GM21528 (cell line): ENCODE results near the gene AGAP5.
"Not testable (repeated sequence)": the region's sequence is repeated elsewhere in the genome, so short reads cannot be mapped to it uniquely, and the experiment has no call there.

Source experiments
- ATAC-seq: cut with Tn5 transposase; IDR thresholded peaks from one replicate; pipeline ENCODE4 v1.9.1; 2021; ENCODE audit warnings: mild to moderate bottlenecking, moderate library complexity; ENCODE audit not compliant: unreplicated experiment, low FRiP score

AGAP5 gene

DNA sequence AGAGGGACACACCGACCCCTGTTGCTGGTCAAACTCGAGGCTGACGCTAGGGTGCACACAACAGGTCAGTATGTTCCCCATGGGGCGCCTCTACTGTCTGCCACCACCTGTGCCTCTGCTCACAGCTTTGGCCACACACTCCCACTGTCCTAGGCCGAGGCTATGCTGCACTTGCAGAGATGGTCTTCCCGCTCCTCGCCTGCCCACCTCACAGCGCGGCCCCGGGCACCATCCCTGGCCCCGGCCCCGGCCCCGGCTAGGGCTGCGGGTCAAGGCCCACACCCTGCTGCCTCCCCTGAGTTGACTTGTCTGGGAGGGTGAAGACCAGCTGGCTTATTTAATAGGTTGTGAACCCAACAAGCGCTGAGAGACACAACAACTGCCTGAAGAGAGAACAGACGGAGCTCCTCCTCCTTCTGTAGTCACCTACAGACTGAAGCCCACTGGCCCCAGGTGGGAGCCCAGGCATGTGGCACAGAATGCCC is at the start of gene AGAP5:
Gene AGAP5, minus strand, starts transcription at position 435 of the 485 bp plus-strand sequence. Its CDS starts 354 bp downstream, at position 81.
- not testable (repeated sequence) for ATAC-seq

DNA sequence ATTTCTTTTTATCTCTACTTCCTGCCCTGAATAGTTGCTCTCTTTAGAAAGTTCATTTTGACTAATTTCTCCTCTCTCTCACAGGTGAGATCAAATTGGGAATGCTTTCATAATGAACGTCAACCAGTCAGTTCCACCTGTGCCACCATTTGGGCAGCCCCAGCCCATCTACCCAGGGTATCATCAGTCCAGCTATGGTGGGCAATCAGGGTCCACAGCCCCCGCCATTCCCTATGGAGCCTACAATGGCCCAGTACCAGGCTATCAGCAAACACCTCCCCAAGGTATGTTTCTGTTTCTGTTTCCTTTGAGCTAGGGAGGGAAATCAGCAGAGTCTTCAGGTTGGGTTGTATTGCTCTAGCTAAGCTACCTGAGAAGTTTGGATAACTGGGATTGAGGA is 48.8 kb upstream of the AGAP5 start:
- no peak for ATAC-seq

DNA sequence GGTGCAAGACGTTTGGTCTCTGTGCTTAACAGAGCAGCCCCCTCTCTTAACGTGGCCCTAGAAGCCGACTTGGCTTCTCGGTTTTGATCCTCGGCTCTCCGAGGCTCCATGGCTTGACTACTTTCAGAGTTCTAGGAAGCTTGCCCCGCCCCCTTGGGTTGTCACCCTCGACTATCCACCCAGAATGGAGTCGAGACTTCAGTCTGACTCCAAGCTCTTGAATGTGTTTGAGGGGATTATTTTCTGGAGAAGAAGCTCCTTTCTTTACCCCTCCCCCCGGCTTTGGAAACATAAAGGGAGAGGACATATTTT is 46.7 kb upstream of the AGAP5 start:
- ATAC-seq = peak; percentile 34

DNA sequence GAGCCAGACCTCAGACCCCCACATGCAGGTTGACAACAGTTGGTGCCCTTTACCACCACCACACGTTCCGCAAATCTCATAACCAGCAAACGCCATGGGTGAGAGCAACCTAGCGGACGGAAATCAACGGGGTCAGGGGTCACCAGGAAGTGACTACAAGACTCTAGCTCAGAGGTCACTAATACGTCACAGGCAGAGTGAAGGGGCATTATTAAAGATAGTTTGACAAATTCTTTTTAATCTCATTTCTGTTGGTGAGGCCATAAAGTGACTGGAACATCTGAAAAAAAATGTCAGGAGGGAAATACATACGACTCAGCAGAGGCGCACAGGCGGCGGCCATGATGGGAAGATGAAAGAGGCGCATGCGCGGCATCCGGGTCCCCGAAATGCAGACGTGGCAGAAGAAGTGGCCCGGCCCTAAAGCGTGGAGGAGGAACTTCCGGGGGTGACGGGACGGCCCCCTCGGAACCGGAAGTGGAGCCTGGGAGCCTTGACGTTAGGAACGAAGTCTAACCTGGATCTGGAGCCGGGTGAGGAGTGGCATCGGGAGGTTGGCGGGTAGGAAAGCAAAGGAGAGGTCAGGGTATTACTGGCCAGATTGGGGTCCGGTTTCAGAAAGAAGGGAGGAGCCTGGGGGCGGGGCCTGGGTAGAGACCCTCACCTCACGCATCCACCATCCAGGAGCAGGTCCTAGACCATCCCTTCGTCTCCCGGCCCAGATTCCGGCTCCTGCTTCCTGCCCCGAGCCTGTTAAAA is 46.2 kb upstream of the AGAP5 start, which contains the start of gene SEC24C:
Gene SEC24C, plus strand, starts transcription at position 468 of the 759 bp plus-strand sequence. CDS start 2,461 bp downstream, outside the sequence.
- peak; percentile 88 for ATAC-seq

DNA sequence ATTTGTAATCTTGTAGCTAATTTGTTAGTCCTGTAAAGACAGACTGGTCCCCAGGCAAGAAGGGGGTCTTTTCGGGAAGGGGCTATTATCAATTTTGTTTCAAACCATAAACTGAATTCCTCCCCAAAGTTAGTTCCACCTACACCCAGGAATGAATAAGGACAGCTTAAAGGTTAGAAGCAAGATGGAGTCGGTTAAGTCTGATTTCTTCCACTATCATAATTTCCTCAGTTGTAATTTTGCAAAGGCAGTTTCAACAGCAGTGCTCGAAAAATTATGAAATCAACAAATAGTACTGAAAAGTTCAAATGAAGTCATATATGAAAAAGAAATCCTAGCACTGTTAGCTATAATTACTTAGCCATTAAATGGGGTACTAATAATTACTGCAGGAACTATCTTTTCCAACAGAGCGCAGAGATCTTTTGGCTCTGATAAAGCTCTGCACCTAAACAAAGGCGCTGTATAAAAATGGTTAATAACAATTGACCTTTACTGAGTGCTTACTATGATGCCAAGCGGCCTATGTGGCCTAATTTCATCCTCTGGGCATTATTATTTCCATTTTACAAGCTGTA is 45.5 kb upstream of the AGAP5 start:
- ATAC-seq = no peak

DNA sequence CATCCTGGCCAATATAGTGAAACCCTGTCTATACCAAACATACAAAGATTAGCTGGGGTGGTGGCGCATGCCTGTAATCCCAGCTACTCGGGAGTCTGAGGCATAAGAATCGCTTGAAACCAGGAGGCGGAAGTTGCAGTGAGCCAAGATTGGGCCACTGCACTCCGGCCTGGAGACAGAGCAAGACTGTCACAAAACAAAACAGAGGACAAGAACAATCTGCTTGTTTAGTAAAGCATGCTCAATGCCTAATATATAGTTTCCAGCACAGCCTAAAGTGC is 44.5 kb upstream of the AGAP5 start:
- ATAC-seq = no peak

DNA sequence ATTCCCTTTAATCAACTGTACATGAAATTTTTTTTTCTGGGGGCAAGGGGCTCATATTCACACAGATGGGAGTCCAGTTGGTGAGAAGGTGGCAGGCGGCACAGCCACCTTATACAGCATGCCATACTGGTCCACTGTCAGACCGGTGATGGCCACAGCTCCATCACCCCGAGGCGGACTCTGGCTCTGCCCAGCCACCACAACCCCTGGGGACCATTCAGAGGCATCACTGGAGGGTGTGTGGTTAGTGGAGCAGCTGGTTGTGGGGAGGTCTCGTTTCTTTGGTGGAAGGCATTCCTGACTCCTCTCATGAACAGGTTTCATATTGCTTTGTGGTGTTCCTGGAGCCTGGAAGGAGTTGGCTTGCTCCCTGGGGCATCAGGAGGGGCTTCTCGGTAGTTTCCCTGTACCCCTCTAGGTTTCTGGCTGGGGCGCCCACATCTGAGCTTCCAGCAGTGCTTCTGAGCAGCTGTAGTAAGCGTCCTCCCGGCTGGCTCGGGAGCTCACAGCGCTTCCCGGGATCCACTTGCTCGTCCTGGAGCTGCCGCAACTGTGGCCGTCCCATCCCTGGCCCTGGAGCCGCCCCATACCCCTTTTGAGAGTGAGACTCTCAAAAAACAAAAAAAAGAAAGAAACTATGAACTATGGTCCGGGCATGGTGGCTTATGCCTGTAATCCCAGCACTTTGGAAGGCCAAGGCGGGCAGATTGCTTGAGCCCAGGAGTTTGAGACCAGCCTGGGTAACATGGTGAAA is 42.8 kb upstream of the AGAP5 start:
- not testable (repeated sequence) for ATAC-seq

DNA sequence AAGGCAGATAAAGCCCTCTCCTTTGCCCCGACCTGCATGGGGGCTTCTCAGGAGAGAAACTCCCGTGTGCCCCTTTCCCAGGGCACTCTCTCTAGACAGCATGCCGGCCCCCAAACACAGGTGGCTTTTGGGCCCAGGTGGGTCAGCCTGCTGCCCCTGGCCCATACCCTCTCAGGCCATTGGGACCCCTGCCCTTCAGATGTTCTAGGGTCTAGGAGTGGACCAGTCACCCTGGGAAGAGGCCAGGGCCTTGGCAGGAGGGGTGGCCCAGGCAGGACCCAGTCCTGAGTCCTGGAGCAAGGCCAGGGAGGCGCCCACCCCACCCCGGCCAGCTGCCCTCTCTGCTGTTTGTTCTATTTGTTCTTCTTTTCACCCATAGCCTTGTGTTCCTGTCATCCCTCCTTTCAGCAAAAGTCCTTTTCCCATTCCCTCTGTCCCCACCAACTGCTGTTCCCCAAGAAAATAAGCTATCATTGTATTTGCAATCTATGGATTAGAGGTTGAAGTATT is 36.9 kb upstream of the AGAP5 start:
- no peak for ATAC-seq

DNA sequence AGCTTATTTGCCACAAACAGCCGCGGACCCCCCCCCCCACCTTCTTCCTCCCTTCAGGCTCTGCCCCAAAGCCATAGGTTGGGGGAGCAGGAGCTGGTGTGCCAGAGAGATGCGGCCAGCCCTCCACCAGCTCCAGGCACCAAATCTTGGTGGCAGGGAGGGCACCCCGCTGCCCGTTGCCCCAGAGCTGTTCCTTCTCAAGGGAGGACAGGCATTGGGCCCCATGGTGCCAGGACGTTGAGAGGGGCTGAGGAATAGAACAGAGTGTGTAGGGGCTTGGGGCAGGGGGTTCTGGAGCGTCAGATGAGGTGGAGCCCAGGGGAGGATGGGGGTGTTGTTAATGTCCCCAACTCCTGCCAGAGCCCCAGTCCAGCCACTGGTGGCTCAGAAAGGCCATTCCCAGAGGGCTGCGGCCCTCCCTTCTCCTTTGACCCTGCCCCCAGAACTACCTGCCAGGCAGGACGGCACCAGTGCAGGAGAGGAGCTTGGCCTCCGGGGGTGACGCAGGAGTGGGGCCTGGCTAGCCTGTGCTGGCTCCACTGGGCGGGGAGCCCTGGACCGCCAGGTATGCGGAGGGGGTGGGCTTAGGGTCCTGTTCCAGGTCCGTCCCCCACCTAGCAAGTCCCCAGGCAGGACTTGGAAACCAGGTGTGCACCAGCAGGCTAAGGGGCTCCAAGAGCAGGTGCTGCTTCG is 36.3 kb upstream of the AGAP5 start:
- ATAC-seq = no peak

DNA sequence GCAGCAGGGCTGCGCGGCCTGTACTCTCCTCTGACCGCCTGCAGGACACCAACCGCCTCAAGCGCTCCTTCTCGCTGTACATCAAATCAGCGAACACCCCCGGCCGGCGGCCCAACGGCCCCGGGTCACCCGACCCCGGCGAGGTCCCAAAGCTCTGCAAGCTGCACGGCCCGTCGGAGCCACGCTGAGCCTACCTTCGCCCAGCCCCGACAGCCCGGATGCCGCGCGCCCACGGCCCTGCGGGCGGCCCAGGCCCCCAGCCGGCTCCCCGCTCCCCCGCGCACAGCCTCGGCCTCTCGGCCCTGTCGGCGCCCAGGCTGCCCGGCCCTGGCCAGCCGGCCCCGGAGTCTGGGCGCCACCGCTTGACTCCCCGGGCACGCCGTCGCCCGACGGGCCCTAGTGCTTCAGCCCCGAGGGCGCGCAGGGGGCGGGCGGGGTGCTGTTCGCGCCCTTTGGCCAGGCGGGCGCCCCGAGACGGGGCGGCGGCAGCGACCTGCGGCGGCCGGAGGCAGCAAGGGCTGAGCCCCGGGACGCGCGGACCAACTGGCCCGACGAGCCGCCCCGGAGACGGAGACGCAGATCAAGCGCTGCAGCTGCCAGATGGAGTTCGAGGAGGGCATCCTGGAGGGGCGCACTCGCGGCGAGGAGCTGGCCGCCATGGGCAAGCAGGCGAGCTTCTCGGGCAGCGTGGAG is 35.2 kb upstream of the AGAP5 start:
- no peak for ATAC-seq

DNA sequence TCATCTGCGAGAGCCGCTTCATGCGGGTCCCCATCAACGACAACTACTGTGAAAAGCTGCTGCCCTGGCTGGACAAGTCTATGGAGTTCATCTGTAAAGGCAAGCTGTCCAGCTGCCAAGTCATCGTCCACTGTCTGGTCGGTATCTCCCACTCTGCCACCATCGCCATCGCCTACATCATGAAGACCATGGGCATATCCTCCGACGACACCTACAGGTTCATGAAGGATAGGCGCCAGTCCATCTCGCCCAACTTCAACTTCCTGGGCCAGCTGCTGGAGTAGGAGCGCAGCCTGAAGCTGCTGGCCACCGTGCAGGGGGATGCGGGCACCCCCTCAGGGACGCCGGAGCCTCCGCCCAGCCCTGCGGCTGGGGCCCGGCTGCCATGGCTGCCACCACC is 34.5 kb upstream of the AGAP5 start:
- no peak for ATAC-seq

DNA sequence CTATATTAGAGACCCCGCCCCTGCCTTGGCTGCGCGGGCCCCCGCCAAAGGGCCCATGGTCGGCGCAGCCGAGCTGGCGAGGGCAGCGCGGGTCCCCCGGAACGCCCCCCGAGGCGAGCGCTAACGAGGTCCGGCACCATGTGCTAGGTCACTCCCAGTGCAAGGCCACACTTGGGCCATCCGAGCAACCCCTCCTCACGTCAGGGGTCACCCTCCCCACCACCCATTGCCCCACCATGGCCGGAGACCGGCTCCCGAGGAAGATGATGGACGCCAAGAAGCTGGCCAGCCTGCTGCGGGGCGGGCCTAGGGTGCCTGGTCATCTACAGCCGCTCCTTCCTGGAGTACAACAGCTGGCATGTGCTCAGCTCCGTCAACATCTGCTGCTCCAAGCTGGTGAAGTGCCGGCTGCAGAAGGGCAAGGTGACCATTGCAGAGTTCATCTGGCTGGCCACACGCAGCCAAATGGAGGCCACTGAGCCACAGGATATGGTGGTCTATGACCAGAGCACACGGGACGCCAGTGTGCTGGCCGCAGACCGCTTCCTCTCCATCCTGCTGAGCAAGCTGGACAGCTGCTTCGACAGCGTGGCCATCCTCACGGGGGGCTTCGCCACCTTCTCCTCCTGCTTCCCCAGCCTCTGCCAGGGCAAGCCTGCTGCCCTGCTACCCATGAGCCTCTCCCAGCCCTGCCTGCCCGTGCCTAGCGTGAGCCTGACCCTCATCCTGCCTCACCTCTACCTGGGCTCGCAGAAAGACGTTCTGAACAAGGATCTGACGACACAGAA is 33.9 kb upstream of the AGAP5 start:
- ATAC-seq = no peak

DNA sequence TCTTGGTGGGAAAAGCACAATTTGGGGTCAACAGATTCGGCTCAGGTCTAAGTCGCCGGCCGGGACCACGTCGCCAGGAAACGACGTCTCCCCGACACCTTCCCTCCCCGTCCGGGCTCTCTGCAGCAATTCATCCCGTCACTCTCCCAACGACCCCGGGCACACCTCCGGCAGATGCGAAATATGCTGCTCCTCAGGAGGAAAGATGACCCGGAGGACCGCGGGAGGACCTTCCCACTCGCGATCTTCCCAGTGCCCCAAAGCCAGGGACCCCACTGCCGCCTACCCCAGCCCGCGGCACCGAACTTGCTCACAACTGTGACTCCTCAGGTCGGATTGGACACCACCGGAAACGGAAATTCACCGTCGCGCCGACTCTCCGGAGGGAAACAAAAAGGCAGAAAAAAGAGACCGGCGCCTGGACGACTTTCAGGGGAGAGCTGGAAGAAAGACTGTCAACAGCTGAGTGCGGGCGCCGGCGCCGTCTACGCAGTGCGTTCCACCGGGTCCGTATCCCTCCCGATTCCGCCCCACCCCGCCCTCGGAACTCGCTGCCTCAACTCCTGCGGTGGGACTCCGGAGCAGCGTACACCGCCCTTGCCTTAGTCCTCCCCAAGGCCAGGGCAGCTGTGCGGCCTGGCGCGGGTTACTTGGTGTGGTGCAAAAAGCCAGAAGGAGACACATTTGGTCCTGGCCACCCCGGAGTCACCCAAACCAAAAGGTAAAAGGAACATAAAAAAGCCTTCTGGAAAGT is 32.4 kb upstream of the AGAP5 start:
- ATAC-seq = peak; percentile 88

DNA sequence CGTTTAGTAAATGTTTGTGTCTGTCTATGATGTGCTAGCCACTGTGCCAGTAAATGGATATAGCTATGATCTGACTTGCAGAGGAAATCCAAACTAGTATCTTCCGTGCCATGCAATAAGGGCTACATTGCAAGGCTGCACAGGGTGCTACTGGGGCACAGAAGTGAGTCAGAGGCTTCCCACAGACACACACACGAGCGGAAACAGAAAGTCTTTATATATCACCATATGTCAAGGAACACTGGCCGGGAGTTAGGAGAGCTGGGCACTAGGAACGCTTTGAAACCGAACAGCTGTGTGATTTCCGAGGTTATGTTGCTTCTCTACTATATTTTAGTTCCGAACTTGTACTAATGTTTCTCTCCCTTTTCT is 31.9 kb upstream of the AGAP5 start:
- ATAC-seq = not testable (repeated sequence)

DNA sequence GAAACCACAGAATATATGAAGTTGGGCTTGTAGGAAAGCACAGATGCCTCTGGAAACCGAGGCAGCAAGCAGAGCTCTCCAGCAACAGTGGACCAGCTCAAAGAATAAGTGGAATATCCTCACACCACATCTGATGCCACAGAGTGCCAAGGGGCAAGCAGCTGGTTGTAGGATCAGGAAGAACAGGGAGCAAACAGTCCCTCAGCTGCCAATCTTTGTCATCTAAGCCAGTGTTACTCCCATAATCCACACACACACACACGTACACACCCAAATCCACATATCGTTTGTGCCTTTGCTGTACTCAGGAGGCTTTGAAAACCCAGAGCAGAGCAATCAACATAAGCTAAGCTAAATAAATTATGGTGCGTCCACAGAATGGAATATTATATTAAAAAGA is 25.6 kb upstream of the AGAP5 start:
- no peak for ATAC-seq

DNA sequence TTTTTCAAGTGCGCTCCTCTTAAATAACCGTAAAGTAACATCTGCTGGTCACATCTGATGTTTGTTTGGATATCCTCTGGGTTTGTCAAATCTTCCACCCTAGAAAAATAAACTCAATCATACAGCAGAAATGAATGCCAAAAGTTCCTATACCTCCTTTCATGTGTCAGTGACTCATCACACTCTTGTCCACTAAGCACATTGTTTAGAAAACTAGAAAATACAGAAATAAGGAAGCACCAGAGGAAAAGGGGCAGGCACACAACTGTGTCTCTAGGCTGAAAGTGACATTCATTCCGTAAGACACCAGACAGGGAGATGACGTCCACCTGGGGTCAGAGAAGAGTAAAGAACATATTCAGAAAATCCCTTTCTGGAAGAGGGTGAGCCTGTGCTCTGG is 22.7 kb upstream of the AGAP5 start:
- ATAC-seq = not testable (repeated sequence)

DNA sequence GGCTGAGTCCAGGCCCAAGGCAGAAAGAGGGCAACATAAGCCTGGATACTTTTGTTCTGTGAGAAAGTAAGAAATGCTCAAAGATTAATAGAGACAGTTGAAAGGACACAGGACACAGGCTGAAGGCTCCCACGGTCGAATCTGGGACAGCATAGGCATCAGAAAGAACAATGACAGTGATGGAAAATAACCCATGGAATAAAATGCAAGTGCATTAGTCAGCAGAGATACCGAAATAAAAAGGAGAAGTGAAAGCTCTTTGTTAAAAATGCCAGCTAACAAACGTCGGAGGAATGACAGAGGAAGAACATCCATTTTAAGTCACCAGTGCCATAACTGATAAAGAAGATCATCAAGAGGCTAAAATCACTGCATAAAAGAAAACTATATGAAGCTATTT is 19.6 kb upstream of the AGAP5 start:
- ATAC-seq = no peak

DNA sequence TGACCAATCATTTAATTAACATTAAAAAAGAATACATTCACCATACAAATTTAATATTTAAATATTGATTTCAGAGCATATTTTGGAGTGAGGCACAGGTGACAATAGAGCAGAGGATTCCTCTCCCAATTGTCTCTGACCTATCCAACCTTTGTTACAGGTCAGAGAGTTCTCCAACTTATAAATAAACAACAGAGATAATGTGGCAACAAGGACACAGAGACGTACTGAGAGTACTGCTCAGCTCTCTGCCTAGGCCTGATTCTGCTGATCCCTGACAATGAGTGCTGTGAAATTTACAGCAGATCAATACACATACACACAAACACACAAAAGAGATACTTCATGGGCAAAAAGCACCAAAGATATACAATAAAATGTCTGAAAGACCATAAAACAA is 18.3 kb upstream of the AGAP5 start:
- ATAC-seq = no peak
